Endodermal cell (in vitro differentiated cells): ENCODE data around the gene COPZ1. TPM values are rescaled to one million over a fixed set of nuclear protein-coding genes. Genes with fewer than 3 reads are reported as not detected.
"Not testable (repeated sequence)": the region's sequence is repeated elsewhere in the genome, so short reads cannot be mapped to it uniquely, and the experiment has no call there.

Source experiments
- DNase-seq: peaks from one replicate; pipeline ENCODE4 v3.0.0-alpha.2; 2017
- H3K27ac ChIP-seq: 2 replicates; pipeline ENCODE4 v1.5.1; 2013; ENCODE audit warnings: mild to moderate bottlenecking, low read depth, low read length, moderate library complexity
- H3K27me3 ChIP-seq: 2 replicates; pipeline ENCODE4 v1.6.1; 2013; ENCODE audit warnings: mild to moderate bottlenecking, low read length, moderate library complexity; ENCODE audit not compliant: insufficient read depth, control insufficient read depth, poor library complexity, severe bottlenecking
- H3K36me3 ChIP-seq: 2 replicates; pipeline ENCODE4 v1.7.0; 2013; ENCODE audit warnings: mild to moderate bottlenecking, low read length, moderate library complexity; ENCODE audit not compliant: control insufficient read depth, insufficient read depth
- H3K4me1 ChIP-seq: one replicate; pipeline ENCODE4 v1.7.0; 2013; ENCODE audit warnings: low read length; ENCODE audit not compliant: control insufficient read depth, insufficient read depth
- H3K4me3 ChIP-seq: 2 replicates; pipeline ENCODE4 v1.5.1; 2013; ENCODE audit warnings: mild to moderate bottlenecking, low read length, moderate library complexity
- H3K9ac ChIP-seq: 2 replicates; pipeline ENCODE4 v1.6.1; 2013; ENCODE audit warnings: mild to moderate bottlenecking, low read length, moderate library complexity; ENCODE audit not compliant: poor library complexity, severe bottlenecking; ENCODE audit errors: extremely low read depth
- H3K9me3 ChIP-seq: 2 replicates; pipeline ENCODE4 v1.6.1; 2013; ENCODE audit warnings: mild to moderate bottlenecking, low read length, moderate library complexity; ENCODE audit not compliant: control insufficient read depth
- H3K27ac Mint-ChIP-seq: 2 replicates; pipeline ENCODE4 v1.8.0; 2020; ENCODE audit warnings: mixed read lengths
- H3K27me3 Mint-ChIP-seq: 2 replicates; pipeline ENCODE4 v1.8.0; 2021; ENCODE audit warnings: mild to moderate bottlenecking, mixed read lengths; ENCODE audit not compliant: insufficient read depth
- H3K36me3 Mint-ChIP-seq: 2 replicates; pipeline ENCODE4 v1.8.0; 2020; ENCODE audit warnings: low read depth, mixed read lengths
- H3K4me1 Mint-ChIP-seq: 2 replicates; pipeline ENCODE4 v1.8.0; 2020; ENCODE audit warnings: mixed read lengths
- H3K4me3 Mint-ChIP-seq: 2 replicates; pipeline ENCODE4 v1.8.0; 2020; ENCODE audit warnings: mild to moderate bottlenecking, moderate library complexity, mixed read lengths
- H3K9me3 Mint-ChIP-seq: 2 replicates; pipeline ENCODE4 v1.8.0; 2020; ENCODE audit warnings: mild to moderate bottlenecking, mixed read lengths
- WGBS, 2 experiments: methylation state at CpG; one replicate each; pipeline versions ENCODE4 v1.1.5 to v1.1.7; 2013; ENCODE audit warnings: missing lambda C conversion rate in 2 of 2, mixed read lengths in 1 of 2; ENCODE audit not compliant: insufficient coverage in 1 of 2, insufficient read length in 1 of 2; 5-methylcytosine and 5-hydroxymethylcytosine counted together
- total RNA-seq, 2 donors: library from RNA; stranded (reverse); fragmentation: NEBNext Ultra II Directional in 1 of 2; extraction: Animal tissue kit (Norgen Biotek cat#: 25700) in 1 of 2; gene quantifications; 2 replicates in 1 of 2; 3 replicates in 1 of 2; pipeline ENCODE4 v1.2.1, GENCODE V29; 2021
- TF ChIP-seq, protein P1 (sequence below): fragments of 200-600 bp; sonication (generic); conservative IDR thresholded peaks from 2 replicates; pipeline ENCODE4 v1.5.0; 2021; ENCODE audit warnings: antibody characterized with exemption, mild to moderate bottlenecking

COPZ1 gene
- total RNA-seq, 2 donors from 2014 or later: 153 to 183 TPM

DNA sequence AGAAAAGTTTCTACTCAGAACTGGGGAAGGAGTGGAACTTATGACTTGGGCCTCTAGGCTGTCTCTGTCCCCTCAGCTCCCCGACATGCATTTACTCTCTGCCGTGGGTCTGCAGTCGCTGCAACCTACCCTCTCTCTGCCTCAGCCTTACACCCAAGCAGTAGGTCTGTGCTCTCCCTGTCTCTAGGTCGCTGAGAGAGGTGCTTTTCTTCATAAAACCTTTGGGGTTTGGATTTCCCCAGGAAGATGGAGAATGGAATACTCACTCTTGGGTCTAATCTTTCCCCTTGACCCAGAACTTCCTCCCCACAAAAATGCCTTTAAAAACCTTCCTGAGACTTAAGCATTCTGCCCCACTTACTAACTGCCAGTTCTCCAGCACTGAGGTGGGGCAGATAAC lies 26.4 kb downstream of the COPZ1 start:
- Mint-ChIP-seq H3K36me3 (peaks cover 36% of the 10 kb centered on the region), H3K4me1 (peaks cover 46% of the 10 kb centered on the region), H3K27ac (peak overlapping the region; percentile 93), H3K4me3 (peak overlapping the region; percentile 56), H3K27me3 (no peaks in the 10 kb centered on the region), H3K9me3 (no peaks in the 10 kb centered on the region)
- TF ChIP-seq, protein P1, sequence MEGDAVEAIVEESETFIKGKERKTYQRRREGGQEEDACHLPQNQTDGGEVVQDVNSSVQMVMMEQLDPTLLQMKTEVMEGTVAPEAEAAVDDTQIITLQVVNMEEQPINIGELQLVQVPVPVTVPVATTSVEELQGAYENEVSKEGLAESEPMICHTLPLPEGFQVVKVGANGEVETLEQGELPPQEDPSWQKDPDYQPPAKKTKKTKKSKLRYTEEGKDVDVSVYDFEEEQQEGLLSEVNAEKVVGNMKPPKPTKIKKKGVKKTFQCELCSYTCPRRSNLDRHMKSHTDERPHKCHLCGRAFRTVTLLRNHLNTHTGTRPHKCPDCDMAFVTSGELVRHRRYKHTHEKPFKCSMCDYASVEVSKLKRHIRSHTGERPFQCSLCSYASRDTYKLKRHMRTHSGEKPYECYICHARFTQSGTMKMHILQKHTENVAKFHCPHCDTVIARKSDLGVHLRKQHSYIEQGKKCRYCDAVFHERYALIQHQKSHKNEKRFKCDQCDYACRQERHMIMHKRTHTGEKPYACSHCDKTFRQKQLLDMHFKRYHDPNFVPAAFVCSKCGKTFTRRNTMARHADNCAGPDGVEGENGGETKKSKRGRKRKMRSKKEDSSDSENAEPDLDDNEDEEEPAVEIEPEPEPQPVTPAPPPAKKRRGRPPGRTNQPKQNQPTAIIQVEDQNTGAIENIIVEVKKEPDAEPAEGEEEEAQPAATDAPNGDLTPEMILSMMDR: no peak
- peaks cover 46% of the 10 kb centered on the region for H3K36me3 ChIP-seq
- peak overlapping the region; percentile 97 for H3K27ac ChIP-seq
- 50 to 67% methylated on average over 4 of the region's 4 CpGs for whole genome bisulfite sequencing, 2 experiments
- H3K4me3 ChIP-seq: no peak overlapping the region
- peaks cover 34% of the 10 kb centered on the region for H3K4me1 ChIP-seq
- H3K27me3 ChIP-seq: no peaks in the 10 kb centered on the region
- H3K9ac ChIP-seq: no peak overlapping the region
- peak; percentile 55 for DNase-seq
- no peaks in the 10 kb centered on the region for H3K9me3 ChIP-seq

DNA sequence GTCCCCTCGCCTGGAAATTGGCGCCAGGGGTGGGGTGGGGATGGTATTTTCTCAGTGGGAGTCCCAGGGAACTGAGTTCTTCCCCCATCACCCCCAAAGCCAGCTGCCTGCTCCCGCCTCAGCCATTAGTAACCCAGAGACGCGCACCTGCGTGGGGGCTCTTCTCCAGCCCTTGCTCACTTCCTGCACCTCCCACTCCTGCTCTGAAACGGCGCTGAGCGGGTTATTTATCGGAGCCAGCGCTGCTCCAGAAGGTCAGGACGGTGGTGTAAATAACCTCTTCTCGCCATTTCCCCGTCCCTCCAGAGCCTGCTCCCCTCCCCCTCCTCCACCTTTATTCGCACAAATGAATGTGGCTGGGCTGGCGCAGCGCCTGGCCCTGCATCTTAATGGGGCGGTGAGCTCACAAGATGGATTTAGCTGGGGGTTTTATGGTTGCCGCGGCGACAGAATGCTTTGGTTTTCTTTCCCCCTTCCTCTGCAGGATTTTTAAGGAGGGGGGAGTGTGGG lies 27.1 kb downstream of the COPZ1 start:
- Mint-ChIP-seq H3K4me1 (peaks cover 46% of the 10 kb centered on the region), H3K36me3 (peaks cover 33% of the 10 kb centered on the region), H3K4me3 (peak overlapping the region; percentile 56), H3K9me3 (no peaks in the 10 kb centered on the region), H3K27ac (peak overlapping the region; percentile 93), H3K27me3 (no peaks in the 10 kb centered on the region)
- H3K27me3 ChIP-seq: no peaks in the 10 kb centered on the region
- peak overlapping the region; percentile 0 for H3K9ac ChIP-seq
- TF ChIP-seq, protein P1: no peak
- H3K4me1 ChIP-seq: peaks cover 39% of the 10 kb centered on the region
- whole genome bisulfite sequencing, 2 experiments: 18 to 25% methylated on average over 5 to 21 of the region's 21 CpGs
- peaks cover 39% of the 10 kb centered on the region for H3K36me3 ChIP-seq
- H3K4me3 ChIP-seq: peak overlapping the region; percentile 53
- peak overlapping the region; percentile 97 for H3K27ac ChIP-seq
- no peaks in the 10 kb centered on the region for H3K9me3 ChIP-seq
- peak; percentile 93 for DNase-seq

DNA sequence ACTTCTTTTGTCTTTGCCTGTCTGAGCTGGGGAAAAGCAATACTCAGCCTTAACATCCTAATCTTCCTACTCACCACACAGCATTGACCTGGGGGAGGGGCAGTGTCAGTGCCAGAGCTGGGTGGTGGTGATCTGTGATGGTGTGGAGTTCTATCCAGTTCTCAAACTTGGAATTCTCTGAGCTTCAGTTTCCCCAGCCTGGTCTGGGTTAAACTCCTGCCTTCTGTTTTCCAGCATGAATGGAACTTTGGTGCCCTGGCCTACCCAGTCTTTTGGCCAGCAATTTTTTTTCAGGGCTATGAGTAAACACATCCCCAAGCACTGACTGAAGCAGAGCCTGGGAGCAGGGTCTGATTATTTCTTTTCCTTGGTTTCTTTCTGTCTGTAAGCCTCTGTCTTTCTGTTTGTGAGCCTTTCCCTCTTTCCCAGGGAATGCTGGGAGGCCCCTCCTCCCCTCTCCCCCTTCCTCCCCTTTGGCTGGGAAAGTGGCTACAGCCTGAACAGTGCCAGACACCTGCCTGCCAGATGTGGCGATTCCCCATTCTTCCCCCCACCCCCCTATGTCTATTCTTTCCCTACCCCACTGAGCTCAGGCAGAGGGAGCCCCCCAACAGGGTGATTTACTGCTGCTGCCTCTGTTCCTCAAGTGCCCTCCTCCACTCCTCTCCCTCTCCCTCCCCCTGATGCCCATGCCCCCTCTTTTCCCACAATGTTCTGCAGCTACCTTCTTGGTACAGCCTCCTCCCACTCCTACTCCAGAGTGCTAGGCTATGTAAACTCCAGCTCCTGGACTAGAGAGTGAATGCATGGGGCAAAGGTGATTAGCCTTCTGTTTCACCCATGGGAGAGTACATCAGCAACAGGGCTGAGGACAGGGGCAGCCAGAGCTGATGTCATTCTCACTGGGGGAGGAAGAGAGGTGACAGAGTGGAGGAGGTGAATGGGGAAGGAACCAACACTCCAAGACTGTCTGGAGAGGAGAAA lies 28.3 kb downstream of the COPZ1 start:
- H3K36me3 ChIP-seq: peaks cover 29% of the 10 kb centered on the region
- H3K9me3 ChIP-seq: no peaks in the 10 kb centered on the region
- peak overlapping the region; percentile 53 for H3K4me3 ChIP-seq
- no peaks in the 10 kb centered on the region for H3K9me3 Mint-ChIP-seq
- peak overlapping the region; percentile 97 for H3K27ac ChIP-seq
- H3K27ac Mint-ChIP-seq: peak overlapping the region; percentile 93
- peaks cover 45% of the 10 kb centered on the region for H3K4me1 ChIP-seq
- H3K27me3 Mint-ChIP-seq: no peaks in the 10 kb centered on the region
- no peaks in the 10 kb centered on the region for H3K27me3 ChIP-seq
- 30% methylated on average over 1 of the region's 1 CpG; no CpG with 5 or more reads in 1 of the 2 experiments for WGBS, 2 experiments
- peaks cover 22% of the 10 kb centered on the region for H3K36me3 Mint-ChIP-seq
- H3K4me1 Mint-ChIP-seq: peaks cover 46% of the 10 kb centered on the region
- peak; percentile 78 for DNase-seq
- peak overlapping the region; percentile 0 for H3K9ac ChIP-seq
- H3K4me3 Mint-ChIP-seq: peak overlapping the region; percentile 56
- TF ChIP-seq, protein P1: no peak

DNA sequence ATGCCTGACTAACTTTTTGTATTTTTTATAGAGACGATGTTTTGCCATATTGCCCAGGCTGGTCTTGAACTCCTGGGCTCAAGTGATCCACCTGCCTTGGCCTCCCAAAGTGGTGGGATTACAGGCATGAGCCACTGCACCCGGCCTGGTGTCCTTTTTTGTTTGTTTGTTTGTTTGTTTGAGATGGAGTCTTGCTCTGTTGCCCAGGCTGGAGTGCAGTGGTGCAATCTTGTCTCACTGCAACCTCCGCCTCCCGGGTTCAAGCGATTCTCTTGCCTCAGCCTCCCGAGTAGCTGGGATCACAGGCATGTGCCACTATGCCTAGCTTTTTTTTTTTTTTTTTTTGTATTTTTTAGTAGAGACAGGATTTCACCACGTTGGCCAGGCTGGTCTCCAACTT lies 29.3 kb downstream of the COPZ1 start:
- H3K9me3 ChIP-seq, H3K27ac ChIP-seq, H3K4me3 ChIP-seq, H3K9me3 Mint-ChIP-seq, H3K27ac Mint-ChIP-seq, H3K9ac ChIP-seq, H3K27me3 ChIP-seq, H3K27me3 Mint-ChIP-seq, H3K4me3 Mint-ChIP-seq, DNase-seq: not testable (repeated sequence)
- 89 to 100% methylated on average over 1 to 7 of the region's 7 CpGs for WGBS, 2 experiments
- Mint-ChIP-seq H3K4me1 (peaks cover 46% of the 10 kb centered on the region), H3K36me3 (peaks cover 16% of the 10 kb centered on the region)
- Histone ChIP-seq H3K36me3 (peaks cover 23% of the 10 kb centered on the region), H3K4me1 (peaks cover 41% of the 10 kb centered on the region)
